HepG2 (cell line): ENCODE measurements around the gene SLC35B1. TPM values are rescaled to one million over a fixed set of nuclear protein-coding genes. Genes with fewer than 3 reads are reported as not detected.

Source experiments
- CSRNP1 ChIP-seq: sonication (generic); formaldehyde crosslinking; IDR thresholded peaks from 2 replicates; pipeline ENCODE4 v1.8.1; 2023; ENCODE audit warnings: mild to moderate bottlenecking, missing genetic modification reagents
- EEA1 ChIP-seq: sonication (generic); formaldehyde crosslinking; IDR thresholded peaks from 2 replicates; pipeline ENCODE4 v1.5.1; 2020; ENCODE audit warnings: mild to moderate bottlenecking, missing genetic modification reagents, borderline replicate concordance
- EHMT2 ChIP-seq: fragments of 200-600 bp; sonication (generic); IDR thresholded peaks from 2 replicates; pipeline ENCODE4 v1.7.0; 2017; ENCODE audit warnings: antibody characterized with exemption, low read depth, low read length, borderline replicate concordance
- GLI4 ChIP-seq: sonication (generic); formaldehyde crosslinking; IDR thresholded peaks from 2 replicates; pipeline ENCODE4 v1.5.1; 2020; ENCODE audit warnings: missing genetic modification reagents, mild to moderate bottlenecking, moderate library complexity, borderline replicate concordance
- GTF3A ChIP-seq: sonication (generic); formaldehyde crosslinking; conservative IDR thresholded peaks from 2 replicates; pipeline ENCODE4 v1.4.0; 2020; ENCODE audit warnings: mild to moderate bottlenecking, missing genetic modification reagents
- KDM4B ChIP-seq: sonication (generic); formaldehyde crosslinking; IDR thresholded peaks from 2 replicates; pipeline ENCODE4 v1.4.0; 2020; ENCODE audit warnings: missing genetic modification reagents
- MATR3 ChIP-seq: sonication (generic); formaldehyde crosslinking; IDR thresholded peaks from 2 replicates; pipeline ENCODE4 v1.4.0; 2020; ENCODE audit warnings: missing genetic modification reagents
- NFKBIZ ChIP-seq: IDR thresholded peaks from 2 replicates; pipeline ENCODE4 v1.6.1; 2018; ENCODE audit warnings: missing genetic modification reagents, missing compliant biosample characterization
- NR1H2 ChIP-seq: sonication (generic); formaldehyde crosslinking; IDR thresholded peaks from 2 replicates; pipeline ENCODE4 v1.8.1; 2022; ENCODE audit warnings: low read depth, missing genetic modification reagents, borderline replicate concordance
- NR2F6 ChIP-seq, 2 experiments: IDR thresholded peaks; 2 replicates each; pipeline ENCODE4 v1.6.1; 2016; ENCODE audit warnings: antibody characterized with exemption in 1 of 2, mild to moderate bottlenecking in 1 of 2
- RXRA ChIP-seq: sonication (generic); formaldehyde crosslinking; IDR thresholded peaks from 2 replicates; pipeline ENCODE4 v1.5.1; 2020; ENCODE audit warnings: missing genetic modification reagents
- SP2 ChIP-seq: sonication (generic); formaldehyde crosslinking; IDR thresholded peaks from 2 replicates; pipeline ENCODE4 v1.5.1; 2020; ENCODE audit warnings: mild to moderate bottlenecking, missing genetic modification reagents
- SRSF9 ChIP-seq: fragments of 200-400 bp; formaldehyde crosslinking; IDR thresholded peaks from 2 replicates; pipeline ENCODE4 v1.6.1; 2018; ENCODE audit warnings: borderline replicate concordance, mild to moderate bottlenecking, low read depth, low read length; ENCODE audit not compliant: insufficient read depth, poor library complexity, severe bottlenecking
- TEF ChIP-seq: sonication (generic); formaldehyde crosslinking; IDR thresholded peaks from 2 replicates; pipeline ENCODE4 v1.5.0; 2020; ENCODE audit warnings: missing genetic modification reagents
- U2AF2 ChIP-seq: fragments of 200-400 bp; formaldehyde crosslinking; IDR thresholded peaks from 2 replicates; pipeline ENCODE4 v1.6.1; 2017; ENCODE audit warnings: low read depth, mild to moderate bottlenecking, low read length
- ZNF331 ChIP-seq: sonication (generic); formaldehyde crosslinking; IDR thresholded peaks from 2 replicates; pipeline ENCODE4 v1.4.0; 2020; ENCODE audit warnings: missing genetic modification reagents
- ZNF510 ChIP-seq: sonication (generic); formaldehyde crosslinking; IDR thresholded peaks from 2 replicates; pipeline ENCODE4 v1.4.0; 2020; ENCODE audit warnings: low read depth, mild to moderate bottlenecking, missing genetic modification reagents
- ZNF772 ChIP-seq: sonication (generic); formaldehyde crosslinking; IDR thresholded peaks from 2 replicates; pipeline ENCODE4 v1.5.0; 2020; ENCODE audit warnings: mild to moderate bottlenecking, missing genetic modification reagents
- ZNF776 ChIP-seq: sonication (generic); formaldehyde crosslinking; IDR thresholded peaks from 2 replicates; pipeline ENCODE4 v1.4.0; 2020; ENCODE audit warnings: mild to moderate bottlenecking, missing genetic modification reagents
- polyA plus RNA-seq, 8 experiments: library from polyadenylated mRNA; depleted of rRNA in 3 of 8; stranded (reverse) in 7 of 8; unstranded in 1 of 8; fragments of >200 nt; fragmentation: Illumina TruSeq in 4 of 8; extraction: Trizol in 4 of 8; gene quantifications; 2 replicates each; pipeline versions ENCODE4 v1.2.1 to v1.2.3, GENCODE V29; 2011 to 2016; ENCODE audit warnings: low read depth in 4 of 8, missing spikeins in 1 of 8, mixed read lengths in 1 of 8; ENCODE audit not compliant: insufficient read depth in 1 of 8
- total RNA-seq, 5 experiments: library from RNA; depleted of rRNA; stranded (reverse); fragments of >200 nt; fragmentation: Illumina TruSeq; extraction: Trizol; gene quantifications; 2 replicates each; pipeline ENCODE4 v1.2.3, GENCODE V29; 2016; ENCODE audit warnings: low read depth in 1 of 5
- TF ChIP-seq, protein P1 (sequence below): sonication (generic); formaldehyde crosslinking; IDR thresholded peaks from 2 replicates; pipeline ENCODE4 v1.5.0; 2020; ENCODE audit warnings: missing genetic modification reagents
- TF ChIP-seq, protein P2 (sequence below): sonication (generic); formaldehyde crosslinking; IDR thresholded peaks from 2 replicates; pipeline ENCODE4 v1.9.0; 2021; ENCODE audit warnings: missing genetic modification reagents, borderline replicate concordance

The SLC35B1 gene
- total and polyA plus RNA-seq, 2 of the 13 experiments (the other 11 are each of a cell fraction or from before 2014, with no cell fraction given): 99.6 to 113 TPM

DNA sequence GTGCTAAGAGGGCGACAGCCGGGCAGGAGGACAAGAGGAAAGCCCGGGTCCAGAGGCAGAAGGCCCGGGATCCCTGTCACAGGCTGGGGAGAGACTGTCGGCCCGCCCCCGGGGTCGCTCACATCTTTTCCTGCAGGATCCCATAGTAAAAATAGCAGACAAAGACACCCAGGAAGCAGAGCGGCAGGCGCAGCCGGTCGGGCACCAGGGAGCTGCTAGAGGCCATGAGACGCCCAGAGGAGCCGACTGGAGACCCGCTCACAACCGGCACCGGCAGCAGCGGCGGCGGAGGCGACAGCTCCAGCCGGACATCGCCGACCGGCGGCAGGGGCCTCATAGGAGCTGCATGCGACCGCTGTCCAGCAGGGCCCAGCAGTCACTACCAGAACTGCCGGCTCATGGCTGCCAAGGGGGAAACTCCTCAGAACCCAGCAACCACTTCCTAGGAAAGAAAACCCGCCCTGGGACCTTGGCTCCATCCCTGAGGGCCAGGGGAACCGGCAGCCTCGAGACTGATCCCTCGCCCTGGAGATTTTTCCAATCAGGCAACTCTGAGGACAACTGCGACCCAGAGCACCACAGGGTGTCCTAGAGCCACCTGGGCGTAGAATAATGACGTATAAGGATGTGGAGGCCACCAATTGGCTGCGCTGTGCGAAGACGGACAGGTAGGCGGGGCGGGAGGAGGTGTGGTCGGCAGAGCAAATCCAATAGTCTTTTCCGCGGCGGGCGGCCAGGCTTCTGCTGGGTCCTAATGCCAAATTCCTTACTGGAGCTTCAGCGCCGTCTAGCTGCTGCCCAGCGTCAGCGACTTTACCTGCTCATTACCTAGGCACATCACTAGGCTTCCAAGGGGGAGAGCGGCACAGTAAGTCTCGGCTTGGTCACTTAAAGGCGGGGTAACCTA is at the start of gene SLC35B1 (continued):
- TF ChIP-seq CSRNP1 (0 out of 2 replicates have a peak, but pooled peaks have one; percentile 46), NR2F6 (IDR thresholded peaks at IDR 0.05) (no peak), NR2F6 (CRISPR knock-in tag; IDR thresholded peaks at IDR 0.05) (0 out of 2 replicates have a peak, but pooled peaks have one; percentile 9), EHMT2 (no peak), KDM4B (CRISPR knock-in tag) (0 out of 2 replicates have a peak, but pooled peaks have one; percentile 63), U2AF2 (no peak), NR1H2 (CRISPR knock-in tag) (no peak), ZNF331 (CRISPR knock-in tag) (peak; percentile 72; the same call in 1 of the 2 replicates), SP2 (peak; percentile 87), ZNF772 (CRISPR knock-in tag) (peak; percentile 33; the same call in 1 of the 2 replicates), GLI4 (CRISPR knock-in tag) (no peak; the same call in 1 of the 2 replicates), RXRA (CRISPR knock-in tag) (peak; percentile 24), NFKBIZ (CRISPR knock-in tag) (no peak), MATR3 (CRISPR knock-in tag) (no peak), TEF (CRISPR knock-in tag) (peak; percentile 50; the same call in 1 of the 2 replicates), SRSF9 (no peak), GTF3A (CRISPR knock-in tag) (peak; percentile 79), ZNF776 (CRISPR knock-in tag) (0 out of 2 replicates have a peak, but pooled peaks have one; percentile 69), EEA1 (peak; percentile 52; the same call in 1 of the 2 replicates), ZNF510 (peak; percentile 84)
- TF ChIP-seq, protein P1, sequence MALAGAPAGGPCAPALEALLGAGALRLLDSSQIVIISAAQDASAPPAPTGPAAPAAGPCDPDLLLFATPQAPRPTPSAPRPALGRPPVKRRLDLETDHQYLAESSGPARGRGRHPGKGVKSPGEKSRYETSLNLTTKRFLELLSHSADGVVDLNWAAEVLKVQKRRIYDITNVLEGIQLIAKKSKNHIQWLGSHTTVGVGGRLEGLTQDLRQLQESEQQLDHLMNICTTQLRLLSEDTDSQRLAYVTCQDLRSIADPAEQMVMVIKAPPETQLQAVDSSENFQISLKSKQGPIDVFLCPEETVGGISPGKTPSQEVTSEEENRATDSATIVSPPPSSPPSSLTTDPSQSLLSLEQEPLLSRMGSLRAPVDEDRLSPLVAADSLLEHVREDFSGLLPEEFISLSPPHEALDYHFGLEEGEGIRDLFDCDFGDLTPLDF: no peak
- TF ChIP-seq, protein P2, sequence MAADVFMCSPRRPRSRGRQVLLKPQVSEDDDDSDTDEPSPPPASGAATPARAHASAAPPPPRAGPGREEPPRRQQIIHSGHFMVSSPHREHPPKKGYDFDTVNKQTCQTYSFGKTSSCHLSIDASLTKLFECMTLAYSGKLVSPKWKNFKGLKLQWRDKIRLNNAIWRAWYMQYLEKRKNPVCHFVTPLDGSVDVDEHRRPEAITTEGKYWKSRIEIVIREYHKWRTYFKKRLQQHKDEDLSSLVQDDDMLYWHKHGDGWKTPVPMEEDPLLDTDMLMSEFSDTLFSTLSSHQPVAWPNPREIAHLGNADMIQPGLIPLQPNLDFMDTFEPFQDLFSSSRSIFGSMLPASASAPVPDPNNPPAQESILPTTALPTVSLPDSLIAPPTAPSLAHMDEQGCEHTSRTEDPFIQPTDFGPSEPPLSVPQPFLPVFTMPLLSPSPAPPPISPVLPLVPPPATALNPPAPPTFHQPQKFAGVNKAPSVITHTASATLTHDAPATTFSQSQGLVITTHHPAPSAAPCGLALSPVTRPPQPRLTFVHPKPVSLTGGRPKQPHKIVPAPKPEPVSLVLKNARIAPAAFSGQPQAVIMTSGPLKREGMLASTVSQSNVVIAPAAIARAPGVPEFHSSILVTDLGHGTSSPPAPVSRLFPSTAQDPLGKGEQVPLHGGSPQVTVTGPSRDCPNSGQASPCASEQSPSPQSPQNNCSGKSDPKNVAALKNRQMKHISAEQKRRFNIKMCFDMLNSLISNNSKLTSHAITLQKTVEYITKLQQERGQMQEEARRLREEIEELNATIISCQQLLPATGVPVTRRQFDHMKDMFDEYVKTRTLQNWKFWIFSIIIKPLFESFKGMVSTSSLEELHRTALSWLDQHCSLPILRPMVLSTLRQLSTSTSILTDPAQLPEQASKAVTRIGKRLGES (CRISPR knock-in tag): no peak
